Activated CD8-positive, alpha-beta T cell treated with anti-CD3 and anti-CD28 coated beads for 36 hours (primary cell): ENCODE measurements around the gene RAG1. TPM values are rescaled to one million over a fixed set of nuclear protein-coding genes. Genes with fewer than 3 reads are reported as not detected.

Source experiments
- ATAC-seq: fragments of 200-7000 bp; cut with Tn5 transposase; one replicate; pipeline ENCODE4 v1.10.0; 2021; ENCODE audit warnings: mild to moderate bottlenecking, moderate library complexity
- CTCF ChIA-PET: fragments of 350-600 bp; sonication (Branson Sonifier 250); formaldehyde crosslinking; loops from one replicate; lab custom pipeline; 2021; ENCODE audit warnings: antibody characterized with exemption; lab: Charles Lee
- POLR2A ChIA-PET: fragments of 350-600 bp; sonication (Branson Sonifier 250); formaldehyde crosslinking; loops from one replicate; lab custom pipeline; 2021; ENCODE audit warnings: antibody characterized with exemption; lab: Charles Lee
- DNase-seq: peaks from one replicate; pipeline ENCODE4 v3.0.0-alpha.2; 2020
- H3K27ac Mint-ChIP-seq: one replicate; pipeline ENCODE4 v1.8.0; 2021; ENCODE audit warnings: mild to moderate bottlenecking, mixed read lengths
- H3K27me3 Mint-ChIP-seq: one replicate; pipeline ENCODE4 v1.8.0; 2021; ENCODE audit warnings: mixed read lengths
- H3K36me3 Mint-ChIP-seq: one replicate; pipeline ENCODE4 v1.8.0; 2021; ENCODE audit warnings: low read depth, mixed read lengths
- H3K4me1 Mint-ChIP-seq: one replicate; pipeline ENCODE4 v1.8.0; 2021; ENCODE audit warnings: low read depth, mixed read lengths
- H3K4me3 Mint-ChIP-seq: one replicate; pipeline ENCODE4 v1.8.0; 2021; ENCODE audit warnings: mild to moderate bottlenecking, moderate library complexity, mixed read lengths
- H3K9me3 Mint-ChIP-seq: one replicate; pipeline ENCODE4 v1.8.0; 2021; ENCODE audit warnings: mixed read lengths
- intact Hi-C: fragments of 100-400 bp; cut with micrococcal nuclease; formaldehyde crosslinking; loops from one replicate; pipeline ENCODE4 v1.10.0; 2022
- total RNA-seq, 2 experiments: library from RNA; stranded (reverse); gene quantifications; one replicate each; pipeline ENCODE4 v1.2.3, GENCODE V29; 2021
- TF ChIP-seq, protein P1 (sequence below): fragments of 200-600 bp; IDR thresholded peaks from one replicate; pipeline ENCODE4 v1.8.0; 2022; ENCODE audit warnings: antibody characterized with exemption, mild to moderate bottlenecking

RAG1 gene
- total RNA-seq = under 1 TPM; 0.16 to 0.36 TPM

DNA sequence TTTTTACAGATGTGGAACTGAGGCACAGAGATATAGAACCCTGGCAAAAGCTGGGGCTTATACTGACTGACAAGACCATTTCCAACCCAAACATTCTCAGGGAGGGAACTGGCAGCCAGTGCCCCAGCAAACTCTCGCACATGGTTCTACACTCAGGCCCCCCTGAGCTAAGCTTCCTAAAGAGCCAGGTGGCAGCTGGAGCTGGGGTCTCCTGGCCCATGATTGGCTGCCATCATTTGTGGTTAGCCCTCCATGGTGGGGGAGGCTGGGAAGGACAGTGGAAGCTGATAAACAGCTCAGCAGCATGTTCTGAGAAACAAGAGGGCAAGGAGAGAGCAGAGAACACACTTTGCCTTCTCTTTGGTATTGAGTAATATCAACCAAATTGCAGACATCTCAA lies at the start of gene RAG1:
TSS of gene RAG1 (plus strand) at position 314 of the 400 bp plus-strand sequence. CDS start 5,298 bp downstream, outside the sequence.
- Mint-ChIP-seq H3K4me3 (no peak within 1 kb of the TSS), H3K27me3 (peaks cover 44% of the 10 kb centered on the region), H3K9me3 (no peaks in the 10 kb centered on the region), H3K27ac (no peak within 1 kb of the TSS), H3K36me3 (no peaks in the 10 kb centered on the region), H3K4me1 (peaks cover 2% of the 10 kb centered on the region)
- no peak for ATAC-seq
- DNase-seq = no peak
- CTCF ChIA-PET = interaction anchor here (9.0 kb wide), 1 partner anchor 181 kb away, joined by 201 read pairs; no protein-coding TSS in a partner anchor
- TF ChIP-seq, protein P1, sequence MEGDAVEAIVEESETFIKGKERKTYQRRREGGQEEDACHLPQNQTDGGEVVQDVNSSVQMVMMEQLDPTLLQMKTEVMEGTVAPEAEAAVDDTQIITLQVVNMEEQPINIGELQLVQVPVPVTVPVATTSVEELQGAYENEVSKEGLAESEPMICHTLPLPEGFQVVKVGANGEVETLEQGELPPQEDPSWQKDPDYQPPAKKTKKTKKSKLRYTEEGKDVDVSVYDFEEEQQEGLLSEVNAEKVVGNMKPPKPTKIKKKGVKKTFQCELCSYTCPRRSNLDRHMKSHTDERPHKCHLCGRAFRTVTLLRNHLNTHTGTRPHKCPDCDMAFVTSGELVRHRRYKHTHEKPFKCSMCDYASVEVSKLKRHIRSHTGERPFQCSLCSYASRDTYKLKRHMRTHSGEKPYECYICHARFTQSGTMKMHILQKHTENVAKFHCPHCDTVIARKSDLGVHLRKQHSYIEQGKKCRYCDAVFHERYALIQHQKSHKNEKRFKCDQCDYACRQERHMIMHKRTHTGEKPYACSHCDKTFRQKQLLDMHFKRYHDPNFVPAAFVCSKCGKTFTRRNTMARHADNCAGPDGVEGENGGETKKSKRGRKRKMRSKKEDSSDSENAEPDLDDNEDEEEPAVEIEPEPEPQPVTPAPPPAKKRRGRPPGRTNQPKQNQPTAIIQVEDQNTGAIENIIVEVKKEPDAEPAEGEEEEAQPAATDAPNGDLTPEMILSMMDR = no peak
- intact Hi-C loops = no loop called here
- POLR2A ChIA-PET = no interaction called here

DNA sequence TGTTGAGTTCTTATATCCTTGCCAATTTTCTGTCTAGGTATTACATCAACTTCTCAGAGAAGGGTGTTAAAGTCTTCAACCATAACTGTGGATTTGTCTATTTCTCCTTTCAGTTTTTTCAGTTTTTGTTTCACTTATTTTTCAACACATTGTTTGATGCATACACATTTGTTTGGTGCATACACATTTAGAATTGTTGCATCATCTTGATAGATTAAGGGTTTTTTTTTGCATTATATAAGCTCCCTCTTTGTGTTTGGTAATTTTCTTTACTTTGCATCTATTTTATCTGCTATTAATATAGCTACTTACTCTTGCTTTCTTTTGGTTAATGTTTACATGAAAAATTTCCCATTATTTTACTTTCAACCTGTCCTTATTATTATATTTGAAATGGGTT lies 37.0 kb upstream of the RAG1 start:
- H3K27ac Mint-ChIP-seq = no peak overlapping the region
- TF ChIP-seq, protein P1 = no peak
- ChIA-PET CTCF (interaction anchor here (1.3 kb wide), 1 partner anchor 17 kb away, joined by 4 read pairs; no protein-coding TSS in a partner anchor), POLR2A (no interaction called here)
- H3K4me1 Mint-ChIP-seq = no peaks in the 10 kb centered on the region
- H3K9me3 Mint-ChIP-seq = no peaks in the 10 kb centered on the region
- H3K36me3 Mint-ChIP-seq = no peaks in the 10 kb centered on the region
- no peak overlapping the region for H3K4me3 Mint-ChIP-seq
- H3K27me3 Mint-ChIP-seq = peaks cover 14% of the 10 kb centered on the region
- no peak for ATAC-seq
- intact Hi-C loops = no loop called here
- no peak for DNase-seq

DNA sequence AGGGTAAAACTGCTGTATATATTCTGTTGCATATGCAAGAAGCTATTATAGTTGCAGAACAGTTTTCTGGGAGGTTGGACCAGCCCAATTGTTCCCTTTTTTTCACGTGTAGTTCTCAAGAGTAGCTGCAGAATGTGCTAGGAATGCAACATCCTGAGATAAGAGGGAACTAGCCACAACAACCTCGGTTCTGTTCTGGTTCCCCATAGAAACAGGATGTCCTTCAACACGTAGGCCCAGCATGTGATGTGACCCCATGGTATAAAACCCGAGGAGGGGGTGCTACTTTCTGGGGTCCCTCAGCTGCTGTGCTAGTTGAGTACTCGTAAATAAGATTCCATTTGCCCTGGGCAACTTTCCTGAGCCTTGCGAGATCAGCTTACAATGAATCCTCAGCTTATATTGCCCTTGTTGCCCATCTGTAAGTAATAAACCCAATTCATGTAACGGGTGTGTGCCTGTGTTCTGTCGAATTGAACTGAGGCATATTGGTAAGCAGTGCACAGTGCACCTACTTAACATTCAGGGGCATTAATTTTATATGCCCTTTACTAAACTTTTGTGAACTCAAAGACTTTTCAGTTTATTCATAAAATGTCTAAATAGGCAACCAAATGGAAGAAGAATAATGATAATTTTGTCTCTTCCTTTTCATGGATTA lies 34.7 kb upstream of the RAG1 start:
- TF ChIP-seq, protein P1 = no peak
- Mint-ChIP-seq H3K4me3 (no peak overlapping the region), H3K27ac (no peak overlapping the region), H3K9me3 (no peaks in the 10 kb centered on the region), H3K4me1 (no peaks in the 10 kb centered on the region), H3K36me3 (no peaks in the 10 kb centered on the region), H3K27me3 (peaks cover 10% of the 10 kb centered on the region)
- CTCF ChIA-PET = interaction anchor here (1.3 to 2.3 kb wide), 2 partner anchors 20 to 31 kb away, joined by 3 to 7 read pairs; no protein-coding TSS in a partner anchor
- intact Hi-C loops = no loop called here
- DNase-seq (no peak), ATAC-seq (no peak)
- POLR2A ChIA-PET = no interaction called here

DNA sequence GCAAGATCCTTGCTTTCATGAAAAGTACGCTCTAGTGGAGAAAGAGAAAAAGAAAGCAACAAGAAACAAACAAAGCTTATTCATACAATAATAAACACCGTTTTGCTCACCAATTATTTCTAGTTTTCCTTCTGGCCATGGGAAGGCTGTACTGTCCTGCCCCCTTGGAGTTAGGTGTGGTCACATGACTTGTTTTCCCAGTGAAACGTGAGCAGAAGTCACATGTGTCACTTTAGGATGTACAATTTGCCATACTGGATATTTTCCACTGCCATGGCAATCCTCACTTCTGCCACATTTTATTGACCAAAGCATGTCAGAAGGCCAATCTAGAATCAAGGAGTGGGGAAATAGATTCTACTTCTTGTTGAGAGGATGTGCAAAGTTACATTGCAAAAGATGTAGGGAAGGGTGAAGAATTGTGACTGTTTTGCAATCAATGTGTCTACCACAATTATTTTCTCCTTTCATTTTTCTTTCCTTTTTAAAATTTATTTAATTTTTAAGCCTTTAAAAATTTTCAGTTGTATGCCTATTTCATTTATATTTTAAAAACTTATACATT lies 33.4 kb upstream of the RAG1 start:
- H3K36me3 Mint-ChIP-seq = no peaks in the 10 kb centered on the region
- intact Hi-C loops = no loop called here
- TF ChIP-seq, protein P1 = no peak

DNA sequence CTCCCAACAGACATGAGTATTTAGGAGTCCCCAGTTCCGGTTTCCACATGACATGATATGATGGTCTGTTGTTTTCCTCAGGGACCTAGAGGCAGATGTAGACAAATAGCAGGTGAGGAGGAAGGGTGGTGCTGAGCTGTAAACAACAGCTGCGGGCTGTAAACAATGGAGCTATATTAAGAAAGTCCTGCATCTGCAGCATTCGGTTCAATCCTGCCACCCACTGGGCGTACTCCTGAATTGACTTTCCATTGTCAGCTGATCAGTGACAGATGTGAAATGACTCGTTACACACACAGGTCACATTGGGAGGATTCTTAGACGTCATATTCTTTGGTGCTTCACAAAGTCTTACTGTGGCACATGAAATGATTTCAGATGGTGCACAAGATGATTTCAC lies 26.8 kb upstream of the RAG1 start:
- ChIA-PET CTCF (interaction anchor here (1.0 to 1.5 kb wide), 5 partner anchors 28 to 251 kb away, joined by 3 to 6 read pairs (median 3); no protein-coding TSS in a partner anchor), POLR2A (no interaction called here)
- DNase-seq (peak; percentile 58), ATAC-seq (peak; percentile 79)
- H3K4me1 Mint-ChIP-seq = no peaks in the 10 kb centered on the region
- intact Hi-C loops = no loop called here
- no peak overlapping the region for H3K27ac Mint-ChIP-seq
- no peak overlapping the region for H3K4me3 Mint-ChIP-seq
- no peaks in the 10 kb centered on the region for H3K36me3 Mint-ChIP-seq
- no peaks in the 10 kb centered on the region for H3K9me3 Mint-ChIP-seq
- H3K27me3 Mint-ChIP-seq = peaks cover 4% of the 10 kb centered on the region
- TF ChIP-seq, protein P1 = peak; percentile 22

More for the DNA sequence above, 33.4 kb upstream of the RAG1 start:
- DNase-seq (no peak), ATAC-seq (no peak)
- Mint-ChIP-seq H3K9me3 (no peaks in the 10 kb centered on the region), H3K4me3 (no peak overlapping the region), H3K27me3 (peaks cover 4% of the 10 kb centered on the region), H3K27ac (no peak overlapping the region), H3K4me1 (no peaks in the 10 kb centered on the region)
- CTCF ChIA-PET = interaction anchor here (1.3 to 2.3 kb wide), 2 partner anchors 21 to 30 kb away, joined by 3 to 7 read pairs; no protein-coding TSS in a partner anchor
- POLR2A ChIA-PET = interaction anchor here (0.6 kb wide), 1 partner anchor 509 kb away, joined by 3 read pairs; no protein-coding TSS in a partner anchor
